Activated CD4-positive, alpha-beta T cell treated with anti-CD3 and anti-CD28 coated beads, Interleukin-2, Interleukin-4, amounts not matched to agents 100 ng/mL and 50 ng/mL, durations not matched to agents 16 hours and 8 hours (primary cell): ENCODE measurements around the gene MYO1D.
"Not testable (repeated sequence)": the region's sequence is repeated elsewhere in the genome, so short reads cannot be mapped to it uniquely, and the experiment has no call there.

Experiments
- DNase-seq: peaks from one replicate; pipeline ENCODE4 v3.0.0-alpha.2; 2020; ENCODE audit warnings: low spot score

The MYO1D gene

GRCh38 chr17:32773856-32774694 is 102.8 kb downstream of the MYO1D start:
- no peak for DNase-seq

GRCh38 chr17:32772453-32773025 is 104.4 kb downstream of the MYO1D start:
- no peak for DNase-seq

- DNase-seq, result no peak
Measured at GRCh38 chr17:32771396-32771795, 105.5 kb downstream of the MYO1D start.

DNA sequence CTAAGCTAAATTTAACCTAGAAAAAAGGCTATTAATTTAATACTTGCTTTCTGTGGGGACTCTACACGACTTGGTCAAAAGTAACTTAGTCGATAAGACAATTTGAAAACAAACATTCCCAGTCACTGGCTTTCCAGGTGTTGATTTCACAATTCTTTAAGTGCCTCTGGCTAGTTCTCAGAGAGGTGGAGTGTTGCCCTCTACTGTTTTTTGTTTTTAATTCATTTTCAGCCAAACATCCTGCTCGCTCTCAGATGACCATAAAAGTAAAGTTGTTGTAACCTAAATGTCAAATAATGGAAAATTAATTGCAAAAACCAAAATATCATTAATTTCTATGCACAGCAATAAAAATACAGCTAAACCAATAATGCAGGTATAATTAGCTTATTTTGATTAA is 107.1 kb downstream of the MYO1D start:
- DNase-seq, result no peak

DNA sequence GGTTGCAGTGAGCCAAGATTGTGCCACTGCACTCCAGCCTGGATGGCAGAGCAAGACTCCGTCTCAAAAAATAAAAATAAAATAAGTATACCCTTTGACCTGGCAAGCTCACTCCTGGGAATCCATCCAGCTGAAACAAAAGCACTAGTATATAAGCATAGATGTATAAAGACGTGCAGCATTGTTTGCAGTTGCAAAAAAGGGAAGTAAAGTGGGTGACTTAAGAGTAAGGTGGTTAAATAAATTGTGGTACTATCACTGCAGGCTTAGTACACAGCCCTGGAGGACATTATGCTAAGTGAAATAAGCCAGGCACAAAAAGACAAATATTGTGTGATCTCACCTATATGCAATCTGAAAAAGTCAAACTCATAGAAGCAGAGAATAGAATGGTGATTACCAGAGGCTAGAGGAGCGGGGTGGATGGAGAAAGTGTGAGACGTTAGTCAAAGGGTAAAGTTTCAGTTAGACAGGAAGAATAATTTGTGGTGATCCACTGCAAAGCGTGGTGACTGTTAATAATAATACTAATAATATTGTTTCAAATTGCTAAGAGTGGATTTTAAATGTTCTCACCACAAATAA is 113.0 kb downstream of the MYO1D start:
- DNase-seq, result no peak

DNA sequence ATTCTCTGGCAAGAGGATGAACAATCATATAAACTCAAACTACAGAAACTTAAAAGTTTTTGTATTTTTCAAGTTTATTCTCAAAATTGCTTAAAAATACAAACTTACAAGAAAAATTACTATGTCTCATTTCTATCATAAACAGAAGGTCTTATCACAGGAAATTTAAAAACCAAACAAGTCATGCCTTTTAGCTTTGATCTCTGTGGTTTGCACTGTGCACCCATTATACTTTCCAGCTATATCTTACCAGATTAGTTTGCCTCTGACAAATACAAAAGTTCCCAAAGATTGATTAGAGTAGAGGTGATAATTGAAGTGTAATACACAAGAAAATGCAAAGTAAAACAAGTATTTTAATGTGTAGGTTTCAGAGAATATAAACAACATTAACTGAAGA is 117.4 kb downstream of the MYO1D start:
- DNase-seq, result no peak

DNA sequence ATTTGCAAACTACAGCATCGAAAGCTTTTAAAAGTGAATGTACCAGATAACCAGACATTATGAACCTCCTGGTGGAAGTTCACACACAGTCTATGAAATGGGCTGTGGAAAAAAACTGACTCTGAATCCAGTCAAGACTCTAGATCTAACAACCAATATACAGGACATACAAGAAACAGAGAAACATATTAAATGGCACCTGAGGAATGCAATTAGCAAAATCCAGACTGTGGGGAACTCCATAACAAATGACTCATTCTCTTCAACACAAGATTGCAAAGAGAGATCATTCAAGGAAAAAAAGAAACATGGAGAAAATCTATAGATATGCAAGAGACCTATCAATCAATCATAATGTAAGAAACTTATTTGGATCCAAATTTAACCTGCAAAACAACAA is 119.0 kb downstream of the MYO1D start:
- DNase-seq, result no peak

DNA sequence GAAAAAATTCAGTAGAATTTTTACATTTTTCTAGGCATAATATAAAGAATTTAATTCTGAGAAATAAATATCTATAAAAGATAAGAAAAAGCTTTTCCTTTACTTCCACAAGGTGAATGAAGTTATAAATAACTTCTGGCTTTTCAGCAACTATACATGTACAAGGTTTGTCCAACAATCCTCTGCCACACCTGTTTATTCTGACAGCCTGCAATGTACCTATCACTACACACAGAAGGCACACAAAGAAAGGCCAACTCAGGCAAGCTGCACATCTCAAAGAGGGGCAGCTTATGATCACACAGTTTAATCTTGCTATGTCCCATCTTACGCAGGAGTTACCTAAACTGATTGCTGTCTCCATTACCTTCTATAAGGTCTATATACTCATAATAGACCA is 120.2 kb downstream of the MYO1D start:
- DNase-seq, result no peak

GRCh38 chr17:32755045-32755805 is 121.7 kb downstream of the MYO1D start:
- DNase-seq, result peak; percentile 37

DNA sequence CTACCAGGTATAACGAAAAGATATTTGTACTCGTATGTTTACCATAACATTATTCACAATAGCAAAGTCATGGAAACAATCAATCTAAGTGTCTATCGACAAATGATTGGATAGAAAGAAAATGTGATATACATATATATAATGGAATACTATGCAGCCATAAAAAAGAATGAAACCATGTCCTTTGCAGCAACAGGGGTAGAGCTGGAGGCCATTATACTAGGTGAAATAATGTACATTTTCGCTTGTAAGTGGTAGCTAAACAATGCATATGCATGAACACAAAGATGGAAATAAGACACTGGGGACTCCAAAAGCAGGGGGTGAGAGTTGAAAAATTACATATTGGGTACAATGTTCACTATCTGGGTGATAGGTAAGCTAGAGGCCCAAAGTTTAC is 124.0 kb downstream of the MYO1D start:
- DNase-seq, result no peak

GRCh38 chr17:32747856-32748255 is 129.1 kb downstream of the MYO1D start:
- no peak for DNase-seq

GRCh38 chr17:32746698-32747097 is 130.2 kb downstream of the MYO1D start:
- no peak for DNase-seq

DNA sequence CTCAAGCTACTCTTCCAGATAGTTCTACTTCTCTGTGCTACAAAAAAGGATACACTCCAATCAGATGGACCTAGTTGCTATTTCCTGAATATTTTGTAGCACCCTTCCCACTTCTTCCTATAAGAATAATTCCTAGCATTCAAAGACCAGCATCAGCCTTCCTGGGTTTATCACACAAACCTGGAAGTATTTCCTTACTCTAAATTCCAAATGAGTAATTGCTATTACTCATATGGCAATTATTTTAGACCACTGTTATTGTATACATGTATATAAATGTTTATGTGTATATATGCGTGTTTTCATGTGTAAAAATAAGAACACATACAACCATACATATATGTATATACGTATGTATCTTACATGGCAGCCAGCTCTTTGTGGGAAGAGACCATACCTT is 130.6 kb downstream of the MYO1D start:
- DNase-seq, result no peak

DNA sequence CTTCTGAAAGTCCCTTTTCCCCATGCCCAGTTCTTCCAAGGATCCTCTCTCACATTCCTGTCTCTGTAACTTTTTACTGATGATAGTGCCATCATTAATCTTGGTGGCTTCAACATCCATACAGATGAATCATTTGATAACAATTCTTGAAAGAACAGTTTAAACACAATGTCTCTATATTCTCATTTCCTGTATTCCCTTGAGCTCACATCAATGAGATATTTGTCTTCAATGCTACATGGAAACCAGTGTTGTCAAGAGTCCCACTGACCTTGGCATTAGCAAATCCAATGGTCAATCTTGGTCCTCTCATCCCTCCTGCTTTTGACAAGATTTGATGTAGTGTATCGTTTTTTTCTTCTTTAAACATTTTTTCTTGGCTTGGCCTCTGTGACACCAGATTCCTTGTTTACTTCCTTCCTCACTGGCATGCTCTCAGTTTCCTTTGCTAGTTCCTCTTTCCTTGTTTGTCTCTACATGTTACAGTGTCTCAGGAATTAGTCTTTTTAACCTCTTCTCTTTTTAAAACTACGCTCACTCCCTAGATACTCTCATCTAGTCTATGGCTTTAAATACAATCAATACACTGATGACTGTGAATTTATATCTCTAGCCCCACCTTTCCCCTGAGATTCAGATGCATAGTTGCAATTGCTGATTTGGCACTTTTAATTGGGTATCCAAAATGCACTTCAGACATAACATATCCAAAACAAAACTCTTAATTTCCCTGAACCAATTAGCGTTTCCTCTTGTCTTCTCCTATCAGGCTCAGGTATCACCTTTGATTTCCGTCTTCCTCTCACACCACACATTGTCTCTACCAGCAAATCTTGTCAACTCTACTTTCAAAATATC is 134.0 kb downstream of the MYO1D start:
- no peak for DNase-seq

DNA sequence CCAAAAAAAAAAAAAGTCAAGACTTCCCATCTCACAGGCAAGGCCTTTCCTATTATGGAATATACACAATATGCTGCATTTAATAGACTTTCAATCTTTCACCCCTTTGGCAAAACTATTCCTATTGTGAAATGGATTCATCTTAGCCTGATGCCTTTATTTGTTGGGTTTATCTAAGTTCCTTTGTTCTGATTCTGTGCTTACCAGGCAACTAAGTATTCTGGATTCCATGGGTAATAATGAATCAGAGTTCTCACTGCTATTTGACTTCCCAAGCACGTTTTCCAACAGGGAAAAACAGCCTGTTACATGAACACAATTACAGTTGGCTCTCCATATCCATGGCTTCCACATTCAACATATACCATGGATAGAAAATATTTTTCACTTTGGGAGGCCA is 135.5 kb downstream of the MYO1D start:
- no peak for DNase-seq

- DNase-seq, result no peak
Measured at GRCh38 chr17:32739722-32740121, 137.2 kb downstream of the MYO1D start.

DNA sequence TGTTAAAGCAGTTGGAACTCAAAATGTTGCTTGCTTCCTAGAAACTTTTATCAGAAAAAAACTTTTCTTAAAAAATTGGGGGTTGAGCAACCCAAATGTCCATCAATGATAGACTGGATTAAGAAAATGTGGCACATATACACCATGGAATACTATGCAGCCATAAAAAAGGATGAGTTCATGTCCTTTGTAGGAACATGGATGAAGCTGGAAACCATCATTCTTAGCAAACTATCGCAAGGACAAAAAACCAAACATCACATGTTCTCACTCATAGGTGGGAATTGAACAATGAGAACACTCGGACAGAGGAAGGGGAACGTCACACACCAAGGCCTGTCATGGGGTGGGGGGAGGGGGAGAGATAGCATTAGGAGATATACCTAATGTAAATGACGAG is 137.8 kb downstream of the MYO1D start:
- DNase-seq, result not testable (repeated sequence)

- DNase-seq, result no peak
Measured at GRCh38 chr17:32733401-32733800, 143.5 kb downstream of the MYO1D start.

DNA sequence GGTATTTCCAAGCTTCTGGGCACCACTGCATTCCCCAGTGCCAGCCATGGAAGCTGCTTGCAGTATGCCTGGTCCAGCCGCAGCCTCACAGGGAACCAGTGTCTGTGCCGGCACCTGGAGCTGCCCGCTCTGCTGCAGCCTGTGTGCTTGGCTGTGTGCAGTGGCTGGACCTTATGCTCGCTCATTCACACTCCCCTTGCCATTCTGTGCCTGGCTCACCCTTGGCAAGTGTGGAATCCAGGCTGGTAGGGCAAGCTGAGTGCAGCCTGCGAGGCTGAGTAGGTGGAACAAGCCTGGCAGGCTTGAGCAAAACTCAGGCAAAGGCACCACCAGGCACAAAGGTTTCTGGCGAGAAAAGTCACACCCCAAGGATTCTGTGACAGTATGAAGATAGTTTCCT is 144.0 kb downstream of the MYO1D start:
- DNase-seq, result no peak

- DNase-seq, result no peak
Measured at GRCh38 chr17:32732296-32732642, 144.7 kb downstream of the MYO1D start.

DNA sequence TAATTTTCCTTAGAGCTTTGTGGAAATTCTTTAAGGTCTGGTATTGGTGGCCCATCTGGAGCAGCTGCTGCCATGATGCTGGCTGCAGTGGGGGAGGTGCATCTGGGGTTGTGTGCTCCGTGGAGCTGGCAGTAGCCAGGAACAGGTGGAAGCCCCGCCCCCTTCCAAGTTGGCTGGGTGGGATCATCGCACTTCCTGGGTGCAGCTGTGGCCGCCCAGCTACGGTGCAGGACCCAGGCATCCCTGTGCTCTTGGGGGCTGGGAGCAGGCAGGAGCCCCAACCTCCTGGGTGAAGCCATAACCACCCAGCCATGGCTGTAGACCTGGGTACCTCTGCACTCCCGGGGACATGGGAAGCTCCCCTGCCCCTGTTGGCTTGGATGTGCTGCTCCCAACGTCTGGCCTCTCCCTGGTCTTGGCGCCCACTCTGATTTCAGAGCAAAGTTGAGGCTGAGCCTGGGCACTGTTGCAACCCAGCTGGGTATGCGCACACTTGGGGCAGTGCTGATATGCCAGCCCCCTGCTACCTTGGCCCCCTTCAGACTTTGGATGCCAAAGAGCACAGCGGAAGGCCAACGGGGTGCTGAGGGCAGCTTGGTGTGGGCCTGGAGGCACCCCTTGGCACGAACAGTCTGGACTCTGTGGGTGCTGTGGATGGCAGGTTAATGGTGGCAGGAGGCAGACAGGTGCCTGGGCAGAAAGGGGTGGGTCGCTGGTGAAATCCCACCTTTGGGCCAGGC is 145.2 kb downstream of the MYO1D start:
- DNase-seq, result no peak
